ENCODE measurements around the gene RNF2. TPM values are rescaled to one million over a fixed set of nuclear protein-coding genes. Genes with fewer than 3 reads are reported as not detected.

The RNF2 gene
- total RNA-seq, 2 experiments from 2014 or later, result 7.4 to 9.0 TPM

- no peak for TF ChIP-seq CTCF (IDR thresholded peaks at IDR 0.05)
- DNase-seq (no peak), ATAC-seq (ENCODE audit: poor library complexity) (no peak)
- H3K36me3 Mint-ChIP-seq (ENCODE audit: low read depth), result peaks cover 5% of the 10 kb centered on the region
- Histone ChIP-seq H3K27ac (ENCODE audit: low read depth in 1 of 2, low read length in 2 of 2) (no peak overlapping the region), H3K4me3 (ENCODE audit: low read length) (no peak overlapping the region), H3K27me3 (ENCODE audit: control insufficient read depth in 1 of 2, insufficient read depth in 2 of 2, low read length in 2 of 2) (peaks cover 0 to 3% of the 10 kb centered on the region in 2 experiments), H3K36me3 (ENCODE audit: insufficient read depth, low read length) (no peaks in the 10 kb centered on the region), H3K9me3 (ENCODE audit: control insufficient read depth in 1 of 2, insufficient read depth in 1 of 2, low read length in 2 of 2) (peaks cover 11 to 12% of the 10 kb centered on the region in 2 experiments), H3K4me1 (ENCODE audit: insufficient read depth, low read length) (no peaks in the 10 kb centered on the region)
- ChIA-PET POLR2A (no interaction called here), CTCF (interaction anchor here (1.3 kb wide), 1 partner anchor 14 kb away, joined by 3 read pairs; no protein-coding TSS in a partner anchor)
- peaks cover 23% of the 10 kb centered on the region for H3K27me3 Mint-ChIP-seq
- peaks cover 8% of the 10 kb centered on the region for H3K9me3 Mint-ChIP-seq
- no peaks in the 10 kb centered on the region for H3K4me1 Mint-ChIP-seq (ENCODE audit: low read depth)
- H3K27ac Mint-ChIP-seq, result no peak overlapping the region
- no peak overlapping the region for H3K4me3 Mint-ChIP-seq
- intact Hi-C loops (cut with DNase I, micrococcal nuclease), result loop anchor here in 1 of 2 experiments (5.0 kb wide), 1 partner anchor 465 kb away; no protein-coding TSS in a partner anchor
Observed at GRCh38 chr1:185027252-185027882, 18.0 kb upstream of the RNF2 start.

GRCh38 chr1:185033686-185034085 lies 11.7 kb upstream of the RNF2 start:
- H3K4me1 ChIP-seq (ENCODE audit: insufficient read depth, low read length), result no peaks in the 10 kb centered on the region
- no peak for TF ChIP-seq CTCF (IDR thresholded peaks at IDR 0.05)
- Mint-ChIP-seq H3K4me3 (no peak overlapping the region), H3K27me3 (peaks cover 12% of the 10 kb centered on the region), H3K9me3 (peaks cover 2% of the 10 kb centered on the region), H3K27ac (no peak overlapping the region), H3K4me1 (ENCODE audit: low read depth) (no peaks in the 10 kb centered on the region), H3K36me3 (ENCODE audit: low read depth) (no peaks in the 10 kb centered on the region)
- no peak overlapping the region for H3K27ac ChIP-seq (ENCODE audit: low read depth in 1 of 2, low read length in 2 of 2)
- DNase-seq, result no peak
- ChIA-PET POLR2A (no interaction called here), CTCF (no interaction called here)
- H3K27me3 ChIP-seq (ENCODE audit: control insufficient read depth in 1 of 2, insufficient read depth in 2 of 2, low read length in 2 of 2), result no peaks in the 10 kb centered on the region
- H3K4me3 ChIP-seq (ENCODE audit: low read length), result no peak overlapping the region
- H3K36me3 ChIP-seq (ENCODE audit: insufficient read depth, low read length), result no peaks in the 10 kb centered on the region
- intact Hi-C loops (cut with DNase I, micrococcal nuclease), result no loop called here
- ATAC-seq (ENCODE audit: poor library complexity), result no peak
- no peaks in the 10 kb centered on the region for H3K9me3 ChIP-seq (ENCODE audit: control insufficient read depth in 1 of 2, insufficient read depth in 1 of 2, low read length in 2 of 2)

- no peaks in the 10 kb centered on the region for H3K27me3 ChIP-seq (ENCODE audit: control insufficient read depth in 1 of 2, insufficient read depth in 2 of 2, low read length in 2 of 2)
- TF ChIP-seq CTCF (IDR thresholded peaks at IDR 0.05), result no peak
- no peaks in the 10 kb centered on the region for H3K36me3 ChIP-seq (ENCODE audit: insufficient read depth, low read length)
- Mint-ChIP-seq H3K4me1 (ENCODE audit: low read depth) (no peaks in the 10 kb centered on the region), H3K4me3 (no peak overlapping the region), H3K27ac (no peak overlapping the region), H3K36me3 (ENCODE audit: low read depth) (no peaks in the 10 kb centered on the region), H3K27me3 (peaks cover 5% of the 10 kb centered on the region), H3K9me3 (no peaks in the 10 kb centered on the region)
- H3K27ac ChIP-seq (ENCODE audit: low read depth in 1 of 2, low read length in 2 of 2), result no peak overlapping the region
- H3K4me1 ChIP-seq (ENCODE audit: insufficient read depth, low read length), result no peaks in the 10 kb centered on the region
- no peaks in the 10 kb centered on the region for H3K9me3 ChIP-seq (ENCODE audit: control insufficient read depth in 1 of 2, insufficient read depth in 1 of 2, low read length in 2 of 2)
- ChIA-PET CTCF (interaction anchor here (0.6 kb wide), 1 partner anchor 260 kb away, joined by 3 read pairs; no protein-coding TSS in a partner anchor), POLR2A (no interaction called here)
- intact Hi-C loops (cut with DNase I, micrococcal nuclease), result loop anchor here in 1 of 2 experiments (5.0 kb wide), 1 partner anchor 647 kb away; no protein-coding TSS in a partner anchor
- H3K4me3 ChIP-seq (ENCODE audit: low read length), result no peak overlapping the region
- no peak for DNase-seq
- ATAC-seq (ENCODE audit: poor library complexity), result no peak
Observed at GRCh38 chr1:185035258-185035657, 10.1 kb upstream of the RNF2 start.

Data from CD4-positive, alpha-beta T cell (primary cell).